Gastrocnemius medialis (tissue), 4 donors: ENCODE data around the gene CRIP3.

Experiments used
- POLR2A ChIP-seq, 2 donors: fragments of 450-650 bp; IDR thresholded peaks; one replicate each; pipeline ENCODE4 v1.6.1; 2017; ENCODE audit warnings: antibody characterized with exemption in 2 of 2, mild to moderate bottlenecking in 2 of 2, moderate library complexity in 2 of 2
- TF ChIP-seq, protein P1 (sequence below), 5 experiments: fragments of 450-650 bp in 3 of 5; fragments of 200-600 bp in 2 of 5; sonication (generic) in 2 of 5; IDR thresholded peaks in 4 of 5; conservative IDR thresholded peaks in 1 of 5; 1 replicate in 4 of 5; 2 replicates in 1 of 5; pipeline ENCODE4 v1.5.1; 2016 to 2019; ENCODE audit warnings: antibody characterized with exemption in 5 of 5, mild to moderate bottlenecking in 3 of 5, moderate library complexity in 3 of 5

DNA sequence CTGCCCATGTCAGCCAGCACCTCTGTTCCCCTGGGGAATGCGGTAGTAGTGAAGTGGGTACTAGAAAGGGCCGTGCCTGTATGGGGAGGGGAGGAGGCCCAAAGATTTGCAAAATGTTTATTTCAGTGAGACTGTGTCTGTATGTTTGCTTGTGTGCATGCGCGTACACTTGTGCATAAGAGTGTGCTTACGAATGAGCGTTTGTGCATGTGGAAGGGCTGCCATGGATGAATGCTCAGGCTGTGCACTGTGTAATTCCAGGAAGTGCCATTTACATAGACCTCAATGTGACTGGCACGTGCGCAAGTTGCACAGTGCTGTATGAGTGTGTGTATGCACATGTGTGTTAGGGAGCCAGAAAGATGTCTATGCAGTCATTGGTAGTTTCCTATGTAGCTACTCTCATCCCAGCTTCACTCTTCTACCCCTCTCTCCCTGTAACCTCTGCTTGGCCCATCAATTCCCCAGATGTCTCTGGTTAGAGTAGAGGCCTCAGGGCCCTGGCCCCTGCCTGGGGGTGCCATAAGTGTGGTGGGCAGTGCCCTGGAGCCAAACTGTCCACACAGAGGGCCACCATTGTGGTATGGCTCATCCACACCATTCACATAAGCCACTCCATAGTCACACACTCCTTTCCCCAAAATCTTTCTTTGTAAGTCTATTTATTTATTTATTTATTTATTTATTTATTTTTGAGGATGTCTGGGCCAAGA, 37.4 kb downstream of the CRIP3 start:
- TF ChIP-seq, protein P1, sequence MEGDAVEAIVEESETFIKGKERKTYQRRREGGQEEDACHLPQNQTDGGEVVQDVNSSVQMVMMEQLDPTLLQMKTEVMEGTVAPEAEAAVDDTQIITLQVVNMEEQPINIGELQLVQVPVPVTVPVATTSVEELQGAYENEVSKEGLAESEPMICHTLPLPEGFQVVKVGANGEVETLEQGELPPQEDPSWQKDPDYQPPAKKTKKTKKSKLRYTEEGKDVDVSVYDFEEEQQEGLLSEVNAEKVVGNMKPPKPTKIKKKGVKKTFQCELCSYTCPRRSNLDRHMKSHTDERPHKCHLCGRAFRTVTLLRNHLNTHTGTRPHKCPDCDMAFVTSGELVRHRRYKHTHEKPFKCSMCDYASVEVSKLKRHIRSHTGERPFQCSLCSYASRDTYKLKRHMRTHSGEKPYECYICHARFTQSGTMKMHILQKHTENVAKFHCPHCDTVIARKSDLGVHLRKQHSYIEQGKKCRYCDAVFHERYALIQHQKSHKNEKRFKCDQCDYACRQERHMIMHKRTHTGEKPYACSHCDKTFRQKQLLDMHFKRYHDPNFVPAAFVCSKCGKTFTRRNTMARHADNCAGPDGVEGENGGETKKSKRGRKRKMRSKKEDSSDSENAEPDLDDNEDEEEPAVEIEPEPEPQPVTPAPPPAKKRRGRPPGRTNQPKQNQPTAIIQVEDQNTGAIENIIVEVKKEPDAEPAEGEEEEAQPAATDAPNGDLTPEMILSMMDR (IDR thresholded peaks at IDR 0.05 in 4 of 5, conservative IDR thresholded peaks at IDR 0.05 in 1 of 5) = no peak
- no peak for TF ChIP-seq POLR2A (IDR thresholded peaks at IDR 0.05)
